K562 (cell line): Measurements from ENCODE around the gene DGCR2. TPM values are rescaled to one million over a fixed set of nuclear protein-coding genes. Genes with fewer than 3 reads are reported as not detected.

Experiments used
- ARID2 ChIP-seq: fragments of 450-650 bp; IDR thresholded peaks from 2 replicates; pipeline ENCODE4 v1.6.1; 2017; ENCODE audit warnings: antibody characterized with exemption, mild to moderate bottlenecking
- IRF1 ChIP-seq: sonication (generic); formaldehyde crosslinking; IDR thresholded peaks from 2 replicates; pipeline ENCODE4 v1.8.0; 2022; ENCODE audit warnings: missing genetic modification reagents, mild to moderate bottlenecking, borderline replicate concordance
- PATZ1 ChIP-seq: fragments of 250-450 bp; sonication (Bioruptor Pico); IDR thresholded peaks from 2 replicates; pipeline ENCODE4 v1.5.0; 2020; ENCODE audit warnings: mild to moderate bottlenecking, borderline replicate concordance
- SPI1 ChIP-seq: IDR thresholded peaks from 2 replicates; pipeline ENCODE4 v1.6.1; 2011; ENCODE audit warnings: low read depth, low read length, control low read depth, borderline replicate concordance
- TAL1 ChIP-seq: fragments of 450-650 bp; IDR thresholded peaks from 2 replicates; pipeline ENCODE4 v1.6.1; 2016; ENCODE audit warnings: mild to moderate bottlenecking
- ZBTB40 ChIP-seq, 2 experiments: fragments of 450-650 bp in 1 of 2; sonication (generic) in 1 of 2; formaldehyde crosslinking in 1 of 2; IDR thresholded peaks; 2 replicates each; pipeline versions ENCODE4 v1.7.1 to v1.9.0; 2016 to 2022; ENCODE audit warnings: inconsistent platforms in 1 of 2, mild to moderate bottlenecking in 1 of 2, missing genetic modification reagents in 1 of 2
- ZNF436 ChIP-seq: fragments of 250-450, 450-650 bp; sonication (Bioruptor Pico); formaldehyde crosslinking; IDR thresholded peaks from 2 replicates; pipeline ENCODE4 v1.7.0; 2020; ENCODE audit warnings: mild to moderate bottlenecking
- polyA plus RNA-seq, 8 experiments: library from polyadenylated mRNA; depleted of rRNA in 4 of 8; stranded (reverse) in 5 of 8; unstranded in 3 of 8; fragments of >200 nt; fragmentation: Nextera tagmentation in 2 of 8; fragmentation: Illumina TruSeq in 1 of 8; extraction: Ambion mirVana in 2 of 8; extraction: Trizol in 1 of 8; gene quantifications; 2 replicates each; pipeline versions ENCODE4 v1.2.1 to v1.2.3, GENCODE V29; 2011 to 2014; ENCODE audit warnings: inconsistent platforms in 1 of 8, missing spikeins in 1 of 8
- total RNA-seq, 7 experiments: library from RNA; depleted of rRNA in 6 of 7; stranded (reverse); fragments of >200 nt in 6 of 7; fragmentation: Illumina TruSeq in 2 of 7; extraction: Trizol in 2 of 7; gene quantifications; 2 replicates each; pipeline versions ENCODE4 v1.2.1 to v1.2.3, GENCODE V29; 2011 to 2021; ENCODE audit warnings: low replicate concordance in 1 of 7
- TF ChIP-seq, protein P1 (sequence below), 2 experiments: IDR thresholded peaks; 2 replicates each; pipeline ENCODE4 v1.6.1; 2012; ENCODE audit warnings: improper control_type of control experiment in 2 of 2, low read depth in 2 of 2, low read length in 2 of 2, borderline replicate concordance in 1 of 2
- TF ChIP-seq, protein P2 (sequence below): fragments of 450-650 bp; IDR thresholded peaks from 2 replicates; pipeline ENCODE4 v1.6.1; 2016; ENCODE audit warnings: low read depth, mild to moderate bottlenecking, moderate library complexity

DGCR2 gene
- total and polyA plus RNA-seq, 9 of the 15 experiments (the other 6 are each of a cell fraction or from before 2014, with no cell fraction given): 0.69 to 101 (median 56.4) TPM

GRCh38 chr22:19121631-19122142 lies 525 bp downstream of the DGCR2 start (continued):
- TF ChIP-seq PATZ1 (CRISPR knock-in tag) (no peak), ARID2 (no peak), ZBTB40 (IDR thresholded peaks at IDR 0.05) (no peak), ZBTB40 (CRISPR knock-in tag; IDR thresholded peaks at IDR 0.05) (no peak), IRF1 (CRISPR knock-in tag) (no peak), TAL1 (no peak), SPI1 (peak; percentile 60; the same call in 1 of the 2 replicates), ZNF436 (CRISPR knock-in tag) (no peak)
- TF ChIP-seq, protein P1, sequence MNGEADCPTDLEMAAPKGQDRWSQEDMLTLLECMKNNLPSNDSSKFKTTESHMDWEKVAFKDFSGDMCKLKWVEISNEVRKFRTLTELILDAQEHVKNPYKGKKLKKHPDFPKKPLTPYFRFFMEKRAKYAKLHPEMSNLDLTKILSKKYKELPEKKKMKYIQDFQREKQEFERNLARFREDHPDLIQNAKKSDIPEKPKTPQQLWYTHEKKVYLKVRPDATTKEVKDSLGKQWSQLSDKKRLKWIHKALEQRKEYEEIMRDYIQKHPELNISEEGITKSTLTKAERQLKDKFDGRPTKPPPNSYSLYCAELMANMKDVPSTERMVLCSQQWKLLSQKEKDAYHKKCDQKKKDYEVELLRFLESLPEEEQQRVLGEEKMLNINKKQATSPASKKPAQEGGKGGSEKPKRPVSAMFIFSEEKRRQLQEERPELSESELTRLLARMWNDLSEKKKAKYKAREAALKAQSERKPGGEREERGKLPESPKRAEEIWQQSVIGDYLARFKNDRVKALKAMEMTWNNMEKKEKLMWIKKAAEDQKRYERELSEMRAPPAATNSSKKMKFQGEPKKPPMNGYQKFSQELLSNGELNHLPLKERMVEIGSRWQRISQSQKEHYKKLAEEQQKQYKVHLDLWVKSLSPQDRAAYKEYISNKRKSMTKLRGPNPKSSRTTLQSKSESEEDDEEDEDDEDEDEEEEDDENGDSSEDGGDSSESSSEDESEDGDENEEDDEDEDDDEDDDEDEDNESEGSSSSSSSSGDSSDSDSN (IDR thresholded peaks at IDR 0.05; ENCODE audit: borderline replicate concordance in 1 of 2, low read depth in 2 of 2, low read length in 2 of 2): peak; percentile 96 to 98
- TF ChIP-seq, protein P2, sequence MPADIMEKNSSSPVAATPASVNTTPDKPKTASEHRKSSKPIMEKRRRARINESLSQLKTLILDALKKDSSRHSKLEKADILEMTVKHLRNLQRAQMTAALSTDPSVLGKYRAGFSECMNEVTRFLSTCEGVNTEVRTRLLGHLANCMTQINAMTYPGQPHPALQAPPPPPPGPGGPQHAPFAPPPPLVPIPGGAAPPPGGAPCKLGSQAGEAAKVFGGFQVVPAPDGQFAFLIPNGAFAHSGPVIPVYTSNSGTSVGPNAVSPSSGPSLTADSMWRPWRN: no peak
